ENCODE data around the gene MAMDC2. TPM values are rescaled to one million over a fixed set of nuclear protein-coding genes. Genes with fewer than 3 reads are reported as not detected.

Gene MAMDC2
- total RNA-seq, 1 donor from 2014 or later, result 0.10 TPM

DNA sequence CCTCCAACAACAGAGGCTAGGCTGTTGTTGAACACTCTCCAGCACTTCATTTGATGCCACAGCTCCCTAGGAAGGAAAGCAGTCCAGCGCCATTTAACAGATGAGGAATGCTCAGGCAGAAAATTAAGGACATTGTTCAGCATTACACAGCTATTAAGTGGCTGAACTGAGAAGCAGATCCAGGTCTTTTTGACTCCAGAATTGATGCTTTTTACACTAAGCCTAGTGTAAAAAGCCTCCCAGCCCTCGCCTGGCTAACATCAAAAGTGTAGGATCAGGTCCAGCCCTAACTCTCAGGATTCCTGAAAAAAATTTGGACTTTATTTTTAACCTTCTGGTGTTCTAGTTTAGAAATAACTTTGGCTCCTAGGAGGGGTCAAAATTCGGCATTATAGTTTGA, 108.7 kb downstream of the MAMDC2 start:
- Mint-ChIP-seq H3K27me3 (ENCODE audit: unreplicated experiment) (peaks cover 1% of the 10 kb centered on the region), H3K9me3 (ENCODE audit: unreplicated experiment) (no peaks in the 10 kb centered on the region), H3K27ac (ENCODE audit: unreplicated experiment) (no peak overlapping the region), H3K4me3 (ENCODE audit: unreplicated experiment) (no peak overlapping the region), H3K36me3 (ENCODE audit: low read depth, unreplicated experiment) (no peaks in the 10 kb centered on the region), H3K4me1 (ENCODE audit: unreplicated experiment) (peaks cover 6% of the 10 kb centered on the region)
- TF ChIP-seq, protein P1, sequence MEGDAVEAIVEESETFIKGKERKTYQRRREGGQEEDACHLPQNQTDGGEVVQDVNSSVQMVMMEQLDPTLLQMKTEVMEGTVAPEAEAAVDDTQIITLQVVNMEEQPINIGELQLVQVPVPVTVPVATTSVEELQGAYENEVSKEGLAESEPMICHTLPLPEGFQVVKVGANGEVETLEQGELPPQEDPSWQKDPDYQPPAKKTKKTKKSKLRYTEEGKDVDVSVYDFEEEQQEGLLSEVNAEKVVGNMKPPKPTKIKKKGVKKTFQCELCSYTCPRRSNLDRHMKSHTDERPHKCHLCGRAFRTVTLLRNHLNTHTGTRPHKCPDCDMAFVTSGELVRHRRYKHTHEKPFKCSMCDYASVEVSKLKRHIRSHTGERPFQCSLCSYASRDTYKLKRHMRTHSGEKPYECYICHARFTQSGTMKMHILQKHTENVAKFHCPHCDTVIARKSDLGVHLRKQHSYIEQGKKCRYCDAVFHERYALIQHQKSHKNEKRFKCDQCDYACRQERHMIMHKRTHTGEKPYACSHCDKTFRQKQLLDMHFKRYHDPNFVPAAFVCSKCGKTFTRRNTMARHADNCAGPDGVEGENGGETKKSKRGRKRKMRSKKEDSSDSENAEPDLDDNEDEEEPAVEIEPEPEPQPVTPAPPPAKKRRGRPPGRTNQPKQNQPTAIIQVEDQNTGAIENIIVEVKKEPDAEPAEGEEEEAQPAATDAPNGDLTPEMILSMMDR (IDR thresholded peaks at IDR 0.05; ENCODE audit: unreplicated experiment), result no peak
- DNase-seq (ENCODE audit: low spot score), result no peak

DNA sequence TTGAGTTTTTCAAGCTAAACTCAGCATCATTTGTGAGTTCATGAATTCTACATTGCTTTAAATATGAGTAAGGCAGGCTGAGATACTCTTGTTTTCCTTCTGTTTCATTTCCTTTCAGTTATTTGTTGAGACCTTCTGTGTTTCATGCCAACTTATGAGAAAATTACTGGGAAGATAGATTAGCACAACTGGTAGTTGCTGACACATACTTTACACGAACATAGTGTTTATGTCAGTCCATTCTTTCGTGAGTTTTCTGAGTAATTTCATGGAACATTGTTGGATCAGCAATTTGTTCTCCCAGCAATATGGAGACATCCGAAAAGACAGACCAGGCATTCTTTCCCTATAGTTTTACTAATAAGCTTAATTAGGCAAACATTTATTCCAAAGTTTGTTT, 113.1 kb downstream of the MAMDC2 start:
- no peak for DNase-seq (ENCODE audit: low spot score)
- H3K9me3 Mint-ChIP-seq (ENCODE audit: unreplicated experiment), result no peaks in the 10 kb centered on the region
- TF ChIP-seq, protein P1 (IDR thresholded peaks at IDR 0.05; ENCODE audit: unreplicated experiment), result no peak
- no peak overlapping the region for H3K27ac Mint-ChIP-seq (ENCODE audit: unreplicated experiment)
- H3K36me3 Mint-ChIP-seq (ENCODE audit: low read depth, unreplicated experiment), result no peaks in the 10 kb centered on the region
- H3K4me3 Mint-ChIP-seq (ENCODE audit: unreplicated experiment), result no peak overlapping the region
- no peaks in the 10 kb centered on the region for H3K27me3 Mint-ChIP-seq (ENCODE audit: unreplicated experiment)
- no peaks in the 10 kb centered on the region for H3K4me1 Mint-ChIP-seq (ENCODE audit: unreplicated experiment)

DNA sequence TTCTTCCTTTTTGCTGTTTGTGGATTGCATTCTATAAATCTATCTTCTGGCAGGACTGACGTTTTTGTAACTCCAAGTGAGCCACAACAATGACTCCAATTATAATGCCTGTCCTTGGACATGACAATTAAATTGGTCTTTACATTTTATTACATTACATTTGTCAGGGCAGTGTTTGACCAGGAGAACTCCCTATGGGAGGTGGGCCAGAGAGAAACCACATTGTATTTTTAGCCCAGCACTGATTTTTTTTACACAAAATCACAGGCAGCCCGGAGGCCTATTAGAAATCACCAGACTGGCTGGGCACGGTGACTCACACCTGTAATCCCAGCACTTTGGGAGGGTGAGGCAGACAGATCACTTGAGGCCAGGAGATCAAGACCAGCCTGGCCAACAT, 116.0 kb downstream of the MAMDC2 start:
- H3K9me3 Mint-ChIP-seq (ENCODE audit: unreplicated experiment), result no peaks in the 10 kb centered on the region
- H3K36me3 Mint-ChIP-seq (ENCODE audit: low read depth, unreplicated experiment), result no peaks in the 10 kb centered on the region
- no peak for DNase-seq (ENCODE audit: low spot score)
- TF ChIP-seq, protein P1 (IDR thresholded peaks at IDR 0.05; ENCODE audit: unreplicated experiment), result no peak
- no peak overlapping the region for H3K4me3 Mint-ChIP-seq (ENCODE audit: unreplicated experiment)
- no peak overlapping the region for H3K27ac Mint-ChIP-seq (ENCODE audit: unreplicated experiment)
- H3K27me3 Mint-ChIP-seq (ENCODE audit: unreplicated experiment), result no peaks in the 10 kb centered on the region
- no peaks in the 10 kb centered on the region for H3K4me1 Mint-ChIP-seq (ENCODE audit: unreplicated experiment)

DNA sequence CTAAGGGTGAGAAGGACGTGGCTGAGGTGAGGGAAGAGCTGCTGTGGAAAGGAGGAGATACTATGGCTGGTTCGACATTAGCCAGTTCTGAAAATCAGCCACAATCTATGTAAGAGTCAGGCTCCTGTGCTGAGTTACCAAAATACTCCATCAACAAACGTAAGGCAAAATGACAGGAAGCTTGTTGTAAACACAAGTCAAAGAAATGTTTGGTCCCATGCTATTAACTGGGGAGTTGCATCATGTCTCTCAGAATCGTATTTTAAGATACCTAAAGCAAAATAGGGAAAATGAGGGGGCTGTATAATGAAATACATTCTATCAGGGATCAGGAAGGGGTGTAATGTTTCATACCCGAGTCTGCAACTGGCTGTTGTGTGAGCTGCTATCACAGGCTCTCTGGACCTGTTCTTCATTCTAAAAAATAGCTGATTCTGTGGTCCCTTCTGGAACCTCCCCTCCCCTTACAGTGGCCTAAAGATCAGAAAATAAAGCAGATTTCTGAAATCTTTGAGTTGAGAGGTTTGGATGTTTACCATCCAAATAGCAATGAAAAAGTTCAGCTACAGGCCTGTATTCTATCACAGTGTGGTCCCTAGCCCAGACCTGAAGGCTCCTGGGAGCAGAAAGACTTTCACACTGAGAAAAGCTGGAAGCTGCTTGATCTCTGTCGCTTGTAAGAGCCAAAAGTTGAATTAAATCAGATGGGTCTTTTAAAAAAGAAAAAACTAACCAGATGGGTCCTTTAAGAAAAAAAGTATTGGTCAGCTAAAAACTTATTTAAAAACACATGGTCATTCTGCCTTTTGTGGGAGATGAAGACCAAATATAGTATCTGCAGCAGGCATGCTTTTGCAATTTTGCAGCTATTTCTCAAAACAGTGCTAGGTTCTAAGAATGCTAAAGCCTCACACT, 117.3 kb downstream of the MAMDC2 start:
- TF ChIP-seq, protein P1 (IDR thresholded peaks at IDR 0.05; ENCODE audit: unreplicated experiment), result no peak
- no peak for DNase-seq (ENCODE audit: low spot score)
- Mint-ChIP-seq H3K36me3 (ENCODE audit: low read depth, unreplicated experiment) (no peaks in the 10 kb centered on the region), H3K27ac (ENCODE audit: unreplicated experiment) (no peak overlapping the region), H3K27me3 (ENCODE audit: unreplicated experiment) (no peaks in the 10 kb centered on the region), H3K9me3 (ENCODE audit: unreplicated experiment) (no peaks in the 10 kb centered on the region), H3K4me1 (ENCODE audit: unreplicated experiment) (no peaks in the 10 kb centered on the region), H3K4me3 (ENCODE audit: unreplicated experiment) (no peak overlapping the region)

DNA sequence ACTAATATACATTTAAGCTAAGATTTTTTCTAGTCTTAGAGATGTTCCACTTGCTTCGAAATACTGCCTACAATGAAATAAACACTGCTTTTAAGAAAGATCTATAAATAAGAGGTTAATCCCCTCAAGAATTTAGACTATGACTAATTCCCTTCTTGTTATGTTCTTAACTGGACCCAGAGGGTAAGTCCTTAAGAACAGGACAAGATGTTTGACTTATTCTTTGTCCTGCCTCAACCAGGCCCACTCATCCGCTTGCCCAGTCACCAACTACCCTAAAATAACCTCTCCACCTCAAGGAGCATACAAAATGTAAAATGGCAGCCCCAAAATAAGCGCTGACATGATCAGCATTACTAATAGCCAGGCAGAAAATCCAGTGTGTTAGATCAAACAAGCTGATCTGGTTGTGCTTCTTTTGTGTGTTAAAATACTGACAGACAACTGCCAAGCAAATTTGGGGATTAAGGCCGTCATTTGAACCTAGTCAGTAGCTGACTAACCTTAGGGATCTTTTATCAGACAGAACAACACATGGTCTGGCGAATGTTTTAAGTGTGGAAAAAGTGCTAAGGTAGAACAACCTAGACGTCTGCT, 121.5 kb downstream of the MAMDC2 start:
- no peak for DNase-seq (ENCODE audit: low spot score)
- Mint-ChIP-seq H3K27me3 (ENCODE audit: unreplicated experiment) (no peaks in the 10 kb centered on the region), H3K9me3 (ENCODE audit: unreplicated experiment) (no peaks in the 10 kb centered on the region), H3K4me3 (ENCODE audit: unreplicated experiment) (no peak overlapping the region), H3K4me1 (ENCODE audit: unreplicated experiment) (no peaks in the 10 kb centered on the region), H3K36me3 (ENCODE audit: low read depth, unreplicated experiment) (no peaks in the 10 kb centered on the region), H3K27ac (ENCODE audit: unreplicated experiment) (no peak overlapping the region)
- TF ChIP-seq, protein P1 (IDR thresholded peaks at IDR 0.05; ENCODE audit: unreplicated experiment), result no peak

All from endothelial cell (in vitro differentiated cells).